HCT116 (cell line): Measurements from ENCODE around the gene TNFRSF14. TPM values are rescaled to one million over a fixed set of nuclear protein-coding genes. Genes with fewer than 3 reads are reported as not detected.

Experiments
- ATAC-seq: fragments of 200-7000 bp; cut with Tn5 transposase; 2 replicates; pipeline ENCODE4 v1.9.1; 2020; ENCODE audit warnings: mild to moderate bottlenecking, moderate library complexity
- BruUV-seq: library from RNA; stranded (reverse); fragments of 400-500 nt; replicated peaks from 2 replicates; lab custom pipeline; 2021; lab: Mats Ljungman, UMichigan
- CTCF ChIA-PET: fragments of 300-600 bp; sonication (Branson Sonifier 250); formaldehyde crosslinking; loops from one replicate; lab custom pipeline; 2021; ENCODE audit warnings: antibody characterized with exemption; lab: Charles Lee
- POLR2A ChIA-PET: fragments of 300-600, 350-600 bp; sonication (Branson Sonifier 250); formaldehyde crosslinking; loops from one replicate; lab custom pipeline; 2021; ENCODE audit warnings: antibody characterized with exemption; lab: Charles Lee
- RAD21 ChIA-PET, 2 experiments: fragments of 300-600 bp; sonication (Branson Sonifier 250); formaldehyde crosslinking; loops; one replicate each; lab custom pipeline; 2023; ENCODE audit warnings: low total read pairs in 2 of 2; ENCODE audit not compliant: uncharacterized antibody in 2 of 2, unreplicated experiment in 2 of 2, low non-redundant PET in 1 of 2; lab: Charles Lee
- DNase-seq: peaks from one replicate; pipeline ENCODE4 v3.0.0-alpha.2; 2010; ENCODE audit warnings: low read depth, low spot score
- H2AFZ ChIP-seq: fragments of 200-600 bp; shearing (Covaris generic), sonication (generic); 2 replicates; pipeline ENCODE4 v1.6.1; 2017; ENCODE audit warnings: low read depth, mixed run types, mixed read lengths, antibody characterized with exemption, low read length; ENCODE audit not compliant: poor library complexity, severe bottlenecking
- H3K27ac ChIP-seq: 2 replicates; pipeline ENCODE4 v1.5.1; 2012; ENCODE audit warnings: low read depth, low read length
- H3K27me3 ChIP-seq: fragments of 200-600 bp; sonication (generic); 2 replicates; pipeline ENCODE4 v1.6.1; 2016; ENCODE audit warnings: mixed run types, low read length, mixed read lengths; ENCODE audit not compliant: insufficient read depth
- H3K36me3 ChIP-seq, 2 experiments: fragments of 200-500 bp in 1 of 2; fragments of 200-600 bp in 1 of 2; sonication (Bioruptor generic) in 1 of 2; sonication (generic) in 1 of 2; 2 replicates each; pipeline versions ENCODE4 v1.5.1 to v1.6.1; 2014 to 2016; ENCODE audit warnings: low read length in 2 of 2, inconsistent platforms in 1 of 2, mixed read lengths in 1 of 2, mixed run types in 1 of 2; ENCODE audit not compliant: insufficient read depth in 2 of 2, control insufficient read depth in 1 of 2
- H3K4me1 ChIP-seq, 2 experiments: fragments of 200-600 bp in 1 of 2; sonication (generic) in 1 of 2; 2 replicates each; pipeline versions ENCODE4 v1.5.1 to v1.6.1; 2012 to 2017; ENCODE audit warnings: low read length in 2 of 2, inconsistent platforms in 1 of 2, mild to moderate bottlenecking in 1 of 2, mixed read lengths in 1 of 2, mixed run types in 1 of 2, moderate library complexity in 1 of 2; ENCODE audit not compliant: insufficient read depth in 2 of 2, control insufficient read depth in 1 of 2
- H3K4me2 ChIP-seq: fragments of 200-600 bp; sonication (generic); 2 replicates; pipeline ENCODE4 v1.6.1; 2017; ENCODE audit warnings: mixed run types, low read length, mixed read lengths
- H3K4me3 ChIP-seq, 2 experiments: fragments of 200-600 bp in 1 of 2; sonication (generic) in 1 of 2; replicated peaks in 1 of 2; 2 replicates each; pipeline ENCODE4 v1.5.1; 2011 to 2016; ENCODE audit warnings: low read length in 2 of 2, control low read depth in 1 of 2, low read depth in 1 of 2, mild to moderate bottlenecking in 1 of 2, mixed read lengths in 1 of 2, mixed run types in 1 of 2
- H3K79me2 ChIP-seq: fragments of 200-600 bp; sonication (generic); 2 replicates; pipeline ENCODE4 v1.6.1; 2017; ENCODE audit warnings: mild to moderate bottlenecking, mixed run types, low read length, moderate library complexity, mixed read lengths; ENCODE audit not compliant: insufficient read depth
- H3K9ac ChIP-seq: fragments of 200-600 bp; sonication (generic); 2 replicates; pipeline ENCODE4 v1.6.1; 2016; ENCODE audit warnings: low read length, mixed read lengths
- H3K9me2 ChIP-seq: fragments of 200-600 bp; sonication (generic), shearing (Covaris generic); 2 replicates; pipeline ENCODE4 v1.6.1; 2017; ENCODE audit warnings: mixed run types, mild to moderate bottlenecking, moderate library complexity; ENCODE audit not compliant: insufficient read depth
- H3K9me3 ChIP-seq, 2 experiments: fragments of 200-500 bp in 1 of 2; fragments of 200-600 bp in 1 of 2; sonication (Bioruptor generic) in 1 of 2; sonication (generic) in 1 of 2; 2 replicates each; pipeline ENCODE4 v1.6.1; 2014 to 2017; ENCODE audit warnings: low read length in 2 of 2, mixed read lengths in 2 of 2, inconsistent platforms in 1 of 2, low read depth in 1 of 2, mild to moderate bottlenecking in 1 of 2, mixed run types in 1 of 2, moderate library complexity in 1 of 2; ENCODE audit not compliant: control insufficient read depth in 1 of 2, insufficient read depth in 1 of 2
- H4K20me1 ChIP-seq: fragments of 200-600 bp; sonication (generic), shearing (Covaris generic); 2 replicates; pipeline ENCODE4 v1.6.1; 2017; ENCODE audit warnings: mixed run types, mild to moderate bottlenecking, moderate library complexity; ENCODE audit not compliant: insufficient read depth
- CBX3 ChIP-seq: IDR thresholded peaks from 2 replicates; pipeline ENCODE4 v1.6.1; 2012; ENCODE audit warnings: low read depth
- CEBPB ChIP-seq: IDR thresholded peaks from 2 replicates; pipeline ENCODE4 v1.6.1; 2012; ENCODE audit warnings: low read depth
- CTCF ChIP-seq, 3 experiments: fragments of 200-600 bp in 1 of 3; sonication (generic) in 1 of 3; IDR thresholded peaks in 2 of 3; conservative IDR thresholded peaks in 1 of 3; 2 replicates each; pipeline ENCODE4 v1.5.1; 2012 to 2017; ENCODE audit warnings: low read depth in 2 of 3, low read length in 2 of 3, antibody characterized with exemption in 1 of 3, borderline replicate concordance in 1 of 3, control low read depth in 1 of 3, mild to moderate bottlenecking in 1 of 3, mixed read lengths in 1 of 3, mixed run types in 1 of 3, moderate library complexity in 1 of 3; ENCODE audit not compliant: insufficient read depth in 1 of 3
- ELF1 ChIP-seq: IDR thresholded peaks from 2 replicates; pipeline ENCODE4 v1.6.1; 2012; ENCODE audit warnings: low read depth, borderline replicate concordance
- JUND ChIP-seq: IDR thresholded peaks from 2 replicates; pipeline ENCODE4 v1.6.1; 2012
- POLR2A ChIP-seq: IDR thresholded peaks from 2 replicates; pipeline ENCODE4 v1.7.0; 2011; ENCODE audit warnings: borderline replicate concordance; ENCODE audit not compliant: insufficient read depth, insufficient read length; ENCODE audit errors: extremely low read depth
- REST ChIP-seq: IDR thresholded peaks from 2 replicates; pipeline ENCODE4 v1.6.1; 2012; ENCODE audit warnings: low read depth
- SIN3A ChIP-seq: IDR thresholded peaks from 2 replicates; pipeline ENCODE4 v1.6.1; 2012; ENCODE audit warnings: low read depth
- TCF7L2 ChIP-seq: IDR thresholded peaks from 2 replicates; pipeline ENCODE4 v1.7.0; 2011; ENCODE audit warnings: borderline replicate concordance, inconsistent platforms; ENCODE audit not compliant: insufficient read depth, insufficient read length; ENCODE audit errors: extremely low read depth
- ZBTB33 ChIP-seq: IDR thresholded peaks from 2 replicates; pipeline ENCODE4 v1.6.1; 2011; ENCODE audit warnings: mild to moderate bottlenecking, low read length, moderate library complexity; ENCODE audit not compliant: insufficient replicate concordance; ENCODE audit errors: extremely low read depth
- intact Hi-C: fragments of 100-400 bp; cut with micrococcal nuclease; formaldehyde crosslinking; loops from 2 replicates; pipeline ENCODE4 v1.10.0; 2022
- total RNA-seq: library from RNA; stranded (reverse); gene quantifications from one replicate; pipeline ENCODE4 v1.2.1, GENCODE V29; 2021; ENCODE audit not compliant: unreplicated experiment

TNFRSF14 gene
- total RNA-seq, 1 experiment from 2014 or later, result 0.66 TPM

- TF ChIP-seq ZBTB33 (no peak), REST (no peak), TCF7L2 (no peak)
Measured at GRCh38 chr1:2559509-2560298, 3.5 kb downstream of the TNFRSF14 start (continued).

- CTCF ChIA-PET, result no interaction called here
- Histone ChIP-seq H3K27ac (no peak overlapping the region), H4K20me1 (no peaks in the 10 kb centered on the region), H3K9ac (no peak overlapping the region), H3K79me2 (no peaks in the 10 kb centered on the region), H2AFZ (no peak overlapping the region), H3K36me3 (no peaks in the 10 kb centered on the region), H3K4me1 (no peaks in the 10 kb centered on the region), H3K9me2 (no peaks in the 10 kb centered on the region), H3K4me3 (no peak overlapping the region), H3K4me2 (no peak overlapping the region), H3K27me3 (no peaks in the 10 kb centered on the region), H3K9me3 (no peaks in the 10 kb centered on the region)
- POLR2A ChIA-PET, result no interaction called here
- no peak for DNase-seq
- BruUV-seq, result no TSS peak
- TF ChIP-seq CTCF (IDR thresholded peaks at IDR 0.05 in 2 of 3, conservative IDR thresholded peaks at IDR 0.05 in 1 of 3; ENCODE audit: borderline replicate concordance in 1 of 3, insufficient read depth in 1 of 3, low read depth in 2 of 3, low read length in 2 of 3) (no peak), CBX3 (no peak), ELF1 (no peak), POLR2A (no peak), JUND (no peak), SIN3A (no peak), CEBPB (no peak)
- RAD21 ChIA-PET, result no interaction called here
- no peak for ATAC-seq
- intact Hi-C loops, result no loop called here
Measured at GRCh38 chr1:2560299-2561073, 4.3 kb downstream of the TNFRSF14 start.
